IMR-90 (cell line): Measurements from ENCODE around the gene ADORA2A. TPM values are rescaled to one million over a fixed set of nuclear protein-coding genes. Genes with fewer than 3 reads are reported as not detected.

Source experiments
- ATAC-seq: fragments of 200-7000 bp; cut with Tn5 transposase; 2 replicates; pipeline ENCODE4 v1.9.1; 2020; ENCODE audit warnings: low read depth, mild to moderate bottlenecking, moderate library complexity
- BruUV-seq: library from RNA; stranded (reverse); fragments of 400-500 nt; replicated peaks from 2 replicates; lab custom pipeline; 2021; lab: Mats Ljungman, UMichigan
- CTCF ChIA-PET: fragments of 300-600 bp; formaldehyde crosslinking; extraction: SDS; loops from one replicate; lab custom pipeline; 2021; ENCODE audit warnings: antibody characterized with exemption; lab: Yijun Ruan, JAX
- POLR2A ChIA-PET: fragments of 300-600 bp; sonication (Branson Sonifier 250); formaldehyde crosslinking; loops from one replicate; lab custom pipeline; 2022; ENCODE audit warnings: antibody characterized with exemption; ENCODE audit not compliant: unreplicated experiment; lab: Charles Lee
- DNase-seq: peaks from one replicate; pipeline ENCODE4 v3.0.0; 2013
- H2AFZ ChIP-seq: replicated peaks from 2 replicates; pipeline ENCODE3; 2013; ENCODE audit warnings: low read length, mild to moderate bottlenecking; ENCODE audit not compliant: poor library complexity
- H2AK5ac ChIP-seq: 2 replicates; pipeline ENCODE4 v1.6.1; 2013; ENCODE audit warnings: low read depth, low read length, inconsistent platforms
- H2AK9ac ChIP-seq: replicated peaks from 2 replicates; pipeline ENCODE3; 2013; ENCODE audit warnings: mild to moderate bottlenecking, low read depth, low read length, moderate library complexity; ENCODE audit not compliant: poor library complexity
- H2BK120ac ChIP-seq: 2 replicates; pipeline ENCODE4 v1.6.1; 2013; ENCODE audit warnings: low read depth, low read length, inconsistent platforms
- H2BK15ac ChIP-seq: 3 replicates; pipeline ENCODE4 v1.6.1; 2013; ENCODE audit warnings: low read depth, low read length, inconsistent platforms
- H2BK20ac ChIP-seq: 2 replicates; pipeline ENCODE4 v1.6.1; 2013; ENCODE audit warnings: low read depth, mild to moderate bottlenecking, inconsistent platforms, low read length, moderate library complexity
- H2BK5ac ChIP-seq: 2 replicates; pipeline ENCODE4 v1.6.1; 2013; ENCODE audit warnings: mild to moderate bottlenecking, low read depth, low read length, inconsistent platforms; ENCODE audit not compliant: poor library complexity, severe bottlenecking
- H3K14ac ChIP-seq: replicated peaks from 2 replicates; pipeline ENCODE4 v1.6.1; 2013; ENCODE audit warnings: low read depth, low read length, inconsistent platforms
- H3K18ac ChIP-seq: 2 replicates; pipeline ENCODE4 v1.6.1; 2013; ENCODE audit warnings: low read depth, low read length, control low read depth
- H3K23ac ChIP-seq: 2 replicates; pipeline ENCODE4 v1.6.1; 2013; ENCODE audit warnings: low read depth, low read length, inconsistent platforms
- H3K27ac ChIP-seq: 2 replicates; pipeline ENCODE4 v1.5.1; 2013; ENCODE audit warnings: mild to moderate bottlenecking, control low read depth, low read length; ENCODE audit not compliant: insufficient read depth
- H3K27me3 ChIP-seq: 2 replicates; pipeline ENCODE4 v1.6.1; 2013; ENCODE audit warnings: low read length; ENCODE audit not compliant: control insufficient read depth, insufficient read depth
- H3K36me3 ChIP-seq: 2 replicates; pipeline ENCODE4 v1.6.1; 2013; ENCODE audit warnings: low read length, mixed read lengths; ENCODE audit not compliant: control insufficient read depth, insufficient read depth
- H3K4ac ChIP-seq: 2 replicates; pipeline ENCODE4 v1.6.1; 2013; ENCODE audit warnings: low read depth, low read length, inconsistent platforms
- H3K4me1 ChIP-seq: 2 replicates; pipeline ENCODE4 v1.6.1; 2013; ENCODE audit warnings: low read length, mixed read lengths; ENCODE audit not compliant: control insufficient read depth, insufficient read depth
- H3K4me2 ChIP-seq: 2 replicates; pipeline ENCODE4 v1.6.1; 2013; ENCODE audit warnings: low read depth, mild to moderate bottlenecking, control low read depth, low read length, moderate library complexity
- H3K4me3 ChIP-seq: 2 replicates; pipeline ENCODE4 v1.5.1; 2013; ENCODE audit warnings: low read depth, mild to moderate bottlenecking, control low read depth, low read length, moderate library complexity; ENCODE audit not compliant: insufficient read depth
- H3K56ac ChIP-seq: 2 replicates; pipeline ENCODE4 v1.6.1; 2013; ENCODE audit warnings: low read length, inconsistent platforms; ENCODE audit not compliant: insufficient read depth; ENCODE audit errors: extremely low read depth
- H3K79me1 ChIP-seq, 2 experiments: 2 replicates each; pipeline ENCODE4 v1.6.1; 2013; ENCODE audit warnings: low read length in 2 of 2, inconsistent platforms in 1 of 2, low read depth in 1 of 2
- H3K9ac ChIP-seq: 2 replicates; pipeline ENCODE4 v1.6.1; 2013; ENCODE audit warnings: low read depth, low read length, control low read depth
- H3K9me1 ChIP-seq: 2 replicates; pipeline ENCODE4 v1.6.1; 2013; ENCODE audit warnings: low read length, inconsistent platforms; ENCODE audit not compliant: insufficient read depth
- H3K9me3 ChIP-seq: 2 replicates; pipeline ENCODE4 v1.6.1; 2013; ENCODE audit warnings: low read length; ENCODE audit not compliant: control insufficient read depth, insufficient read depth
- H4K20me1 ChIP-seq: 2 replicates; pipeline ENCODE4 v1.6.1; 2013; ENCODE audit warnings: low read length, inconsistent platforms; ENCODE audit not compliant: insufficient read depth
- H4K5ac ChIP-seq: 2 replicates; pipeline ENCODE4 v1.6.1; 2013; ENCODE audit warnings: mild to moderate bottlenecking, low read depth, low read length, control low read depth
- H4K8ac ChIP-seq, 2 experiments: 2 replicates each; pipeline ENCODE4 v1.6.1; 2013; ENCODE audit warnings: low read depth in 2 of 2, low read length in 2 of 2, control low read depth in 1 of 2, inconsistent platforms in 1 of 2
- H4K91ac ChIP-seq: 2 replicates; pipeline ENCODE4 v1.6.1; 2013; ENCODE audit warnings: low read depth, low read length, inconsistent platforms; ENCODE audit not compliant: insufficient read depth
- BHLHE40 ChIP-seq: fragments of 150-350 bp; IDR thresholded peaks from 2 replicates; pipeline ENCODE4 v1.6.1; 2016; ENCODE audit warnings: mild to moderate bottlenecking, low read depth, low read length
- CEBPB ChIP-seq: IDR thresholded peaks from 2 replicates; pipeline ENCODE4 v1.6.1; 2012; ENCODE audit warnings: low read depth, low read length, improper control_type of control experiment
- FOS ChIP-seq: fragments of 150-350 bp; IDR thresholded peaks from 2 replicates; pipeline ENCODE4 v1.6.1; 2016; ENCODE audit warnings: low read depth, low read length
- MAFK ChIP-seq: IDR thresholded peaks from 2 replicates; pipeline ENCODE4 v1.6.1; 2012; ENCODE audit warnings: low read depth, low read length, improper control_type of control experiment
- MXI1 ChIP-seq: IDR thresholded peaks from 2 replicates; pipeline ENCODE4 v1.6.1; 2012; ENCODE audit warnings: low read depth, mild to moderate bottlenecking, low read length, moderate library complexity, borderline replicate concordance
- NFE2L2 ChIP-seq: fragments of 150-350 bp; IDR thresholded peaks from 2 replicates; pipeline ENCODE4 v1.6.1; 2016; ENCODE audit warnings: low read depth, mild to moderate bottlenecking, low read length
- POLR2A ChIP-seq: IDR thresholded peaks from 2 replicates; pipeline ENCODE4 v1.6.1; 2012; ENCODE audit warnings: mild to moderate bottlenecking, low read depth, low read length
- RFX5 ChIP-seq: IDR thresholded peaks from 2 replicates; pipeline ENCODE4 v1.8.0; 2012; ENCODE audit warnings: low read depth, mild to moderate bottlenecking, low read length, moderate library complexity
- SMC3 ChIP-seq: fragments of 150-350 bp; IDR thresholded peaks from 2 replicates; pipeline ENCODE4 v1.6.1; 2016; ENCODE audit warnings: low read depth, mild to moderate bottlenecking, antibody characterized with exemption, low read length, moderate library complexity
- WGBS, 2 experiments: methylation state at CpG; one replicate each; pipeline versions ENCODE4 v1.1.5 to v1.1.7; 2013; ENCODE audit warnings: missing lambda C conversion rate in 2 of 2; ENCODE audit not compliant: insufficient read length in 1 of 2; ENCODE audit errors: extremely low coverage in 2 of 2; 5-methylcytosine and 5-hydroxymethylcytosine counted together
- dilution Hi-C: fragments of 300-500 bp; cut with HindIII; formaldehyde crosslinking; loops from one replicate; pipeline ENCODE4 v1.14.3; 2018; ENCODE audit warnings: low sequenced_read_pairs; ENCODE audit not compliant: unreplicated experiment
- in situ Hi-C: fragments of 300-500 bp; cut with MboI; formaldehyde crosslinking; loops from 3 replicates; pipeline ENCODE4 v1.14.3; 2019; ENCODE audit warnings: low sequenced_read_pairs, inconsistent platforms, mixed read lengths
- intact Hi-C: fragments of 100-400 bp; cut with micrococcal nuclease; formaldehyde crosslinking; loops from 2 replicates; pipeline ENCODE4 v1.10.0; 2022
- polyA plus RNA-seq, 3 experiments: library from polyadenylated mRNA; depleted of rRNA; stranded (reverse); fragments of >200 nt; gene quantifications; 2 replicates each; pipeline ENCODE4 v1.2.3, GENCODE V29; 2012; ENCODE audit warnings: low replicate concordance in 1 of 3
- total RNA-seq: library from RNA; depleted of rRNA; stranded (reverse); fragments of >200 nt; gene quantifications from 2 replicates; pipeline ENCODE4 v1.2.3, GENCODE V29; 2012
- TF ChIP-seq, protein P1 (sequence below): conservative IDR thresholded peaks from 2 replicates; pipeline ENCODE4 v1.5.1; 2012; ENCODE audit warnings: mild to moderate bottlenecking, low read depth, low read length, improper control_type of control experiment
- TF ChIP-seq, protein P2 (sequence below): fragments of 150-350 bp; IDR thresholded peaks from 2 replicates; pipeline ENCODE4 v1.6.1; 2016; ENCODE audit warnings: low read depth, mild to moderate bottlenecking, low read length, moderate library complexity, borderline replicate concordance
- TF ChIP-seq, protein P3 (sequence below): fragments of 150-350 bp; IDR thresholded peaks from 2 replicates; pipeline ENCODE4 v1.6.1; 2017; ENCODE audit warnings: mild to moderate bottlenecking, antibody characterized with exemption, low read length, low read depth

ADORA2A gene
- total and polyA plus RNA-seq, 2 of the 4 experiments (the other 2 are of a cell fraction), result 0.36 to 1.1 TPM

DNA sequence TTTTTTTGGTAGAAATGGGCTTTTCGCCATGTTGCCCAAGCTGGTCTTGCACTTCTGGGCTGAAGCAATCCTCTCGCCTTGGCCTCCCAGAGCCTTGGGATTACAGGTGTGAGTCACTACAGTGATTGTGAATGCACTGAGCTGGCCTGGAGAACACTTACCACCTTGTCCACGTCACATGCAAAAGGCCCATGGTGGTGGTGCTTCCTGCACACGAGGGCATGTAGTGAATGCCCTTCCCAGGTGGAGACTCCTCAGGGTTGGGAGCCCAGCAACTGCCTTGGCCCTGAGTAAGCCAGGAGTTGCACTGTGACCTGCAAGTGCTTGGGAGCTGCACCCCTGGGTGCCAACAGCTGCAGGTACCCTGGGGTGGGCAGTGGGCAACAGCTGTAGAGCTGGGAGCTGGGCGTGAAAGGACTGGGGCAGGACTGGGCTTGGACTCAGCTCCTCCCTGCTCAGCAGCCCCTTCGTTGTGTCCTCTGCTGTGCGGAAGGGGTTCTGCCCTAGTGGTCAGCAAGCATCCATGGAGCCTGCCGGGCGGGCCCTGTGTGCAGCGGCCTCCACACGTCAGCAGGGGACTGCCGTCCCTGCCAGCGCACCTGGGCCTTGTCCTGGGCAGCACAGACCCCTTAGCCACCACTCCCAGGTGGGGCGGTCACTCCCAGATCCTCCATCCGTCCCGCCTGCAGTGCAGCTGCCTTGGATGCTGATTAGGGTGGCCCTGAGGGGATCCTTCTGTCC, 9.3 kb upstream of the ADORA2A start:
- intact Hi-C loops (no loop called here), dilution Hi-C loops (no loop called here), in situ Hi-C loops (loop anchor here (5.0 kb wide), 1 partner anchor 84 kb away; no protein-coding TSS in a partner anchor)
- Histone ChIP-seq H3K27me3 (peaks cover 3% of the 10 kb centered on the region), H4K5ac (no peak overlapping the region), H3K4me3 (no peak overlapping the region), H2BK120ac (no peak overlapping the region), H3K56ac (no peak overlapping the region), H2AK5ac (no peak overlapping the region), H3K9me3 (no peaks in the 10 kb centered on the region), H3K36me3 (peaks cover 12% of the 10 kb centered on the region; the same call in 1 of the 2 replicates), H2AFZ (no peak overlapping the region), H3K23ac (no peak overlapping the region), H3K4me1 (peaks cover 16% of the 10 kb centered on the region), H3K79me1 (peaks cover 0 to 6% of the 10 kb centered on the region in 2 experiments; a peak in 1 of 4 replicates), H3K9ac (no peak overlapping the region), H3K4ac (no peak overlapping the region), H4K91ac (no peak overlapping the region), H4K20me1 (peaks cover 6% of the 10 kb centered on the region), H3K27ac (no peak overlapping the region), H3K18ac (no peak overlapping the region), H2BK15ac (no peak overlapping the region), H2BK5ac (no peak overlapping the region), H2BK20ac (no peak overlapping the region), H3K4me2 (no peak overlapping the region), H3K14ac (no peak overlapping the region), H3K9me1 (peaks cover 15% of the 10 kb centered on the region), H4K8ac (no peak overlapping the region), H2AK9ac (peak overlapping the region; percentile 55)
- TF ChIP-seq BHLHE40, result no peak
- TF ChIP-seq MXI1, result no peak
- no peak for TF ChIP-seq RFX5
- TF ChIP-seq, protein P1, sequence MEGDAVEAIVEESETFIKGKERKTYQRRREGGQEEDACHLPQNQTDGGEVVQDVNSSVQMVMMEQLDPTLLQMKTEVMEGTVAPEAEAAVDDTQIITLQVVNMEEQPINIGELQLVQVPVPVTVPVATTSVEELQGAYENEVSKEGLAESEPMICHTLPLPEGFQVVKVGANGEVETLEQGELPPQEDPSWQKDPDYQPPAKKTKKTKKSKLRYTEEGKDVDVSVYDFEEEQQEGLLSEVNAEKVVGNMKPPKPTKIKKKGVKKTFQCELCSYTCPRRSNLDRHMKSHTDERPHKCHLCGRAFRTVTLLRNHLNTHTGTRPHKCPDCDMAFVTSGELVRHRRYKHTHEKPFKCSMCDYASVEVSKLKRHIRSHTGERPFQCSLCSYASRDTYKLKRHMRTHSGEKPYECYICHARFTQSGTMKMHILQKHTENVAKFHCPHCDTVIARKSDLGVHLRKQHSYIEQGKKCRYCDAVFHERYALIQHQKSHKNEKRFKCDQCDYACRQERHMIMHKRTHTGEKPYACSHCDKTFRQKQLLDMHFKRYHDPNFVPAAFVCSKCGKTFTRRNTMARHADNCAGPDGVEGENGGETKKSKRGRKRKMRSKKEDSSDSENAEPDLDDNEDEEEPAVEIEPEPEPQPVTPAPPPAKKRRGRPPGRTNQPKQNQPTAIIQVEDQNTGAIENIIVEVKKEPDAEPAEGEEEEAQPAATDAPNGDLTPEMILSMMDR, result no peak
- TF ChIP-seq, protein P2, sequence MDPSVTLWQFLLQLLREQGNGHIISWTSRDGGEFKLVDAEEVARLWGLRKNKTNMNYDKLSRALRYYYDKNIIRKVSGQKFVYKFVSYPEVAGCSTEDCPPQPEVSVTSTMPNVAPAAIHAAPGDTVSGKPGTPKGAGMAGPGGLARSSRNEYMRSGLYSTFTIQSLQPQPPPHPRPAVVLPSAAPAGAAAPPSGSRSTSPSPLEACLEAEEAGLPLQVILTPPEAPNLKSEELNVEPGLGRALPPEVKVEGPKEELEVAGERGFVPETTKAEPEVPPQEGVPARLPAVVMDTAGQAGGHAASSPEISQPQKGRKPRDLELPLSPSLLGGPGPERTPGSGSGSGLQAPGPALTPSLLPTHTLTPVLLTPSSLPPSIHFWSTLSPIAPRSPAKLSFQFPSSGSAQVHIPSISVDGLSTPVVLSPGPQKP, result no peak
- TF ChIP-seq POLR2A, result no peak
- TF ChIP-seq CEBPB, result no peak
- no peak for TF ChIP-seq NFE2L2
- TF ChIP-seq MAFK, result no peak
- TF ChIP-seq, protein P3, sequence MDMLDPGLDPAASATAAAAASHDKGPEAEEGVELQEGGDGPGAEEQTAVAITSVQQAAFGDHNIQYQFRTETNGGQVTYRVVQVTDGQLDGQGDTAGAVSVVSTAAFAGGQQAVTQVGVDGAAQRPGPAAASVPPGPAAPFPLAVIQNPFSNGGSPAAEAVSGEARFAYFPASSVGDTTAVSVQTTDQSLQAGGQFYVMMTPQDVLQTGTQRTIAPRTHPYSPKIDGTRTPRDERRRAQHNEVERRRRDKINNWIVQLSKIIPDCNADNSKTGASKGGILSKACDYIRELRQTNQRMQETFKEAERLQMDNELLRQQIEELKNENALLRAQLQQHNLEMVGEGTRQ, result no peak
- no peak for TF ChIP-seq FOS
- no peak for TF ChIP-seq SMC3
- WGBS, 2 experiments, result 93% methylated on average over 6 of the region's 16 CpGs; no CpG with 5 or more reads in 1 of the 2 experiments
- DNase-seq, result peak; percentile 46
- no TSS peak for BruUV-seq
- no peak for ATAC-seq
- ChIA-PET CTCF (no interaction called here), POLR2A (interaction anchor here (0.5 kb wide), 1 partner anchor 309 kb away, joined by 3 read pairs; no protein-coding TSS in a partner anchor)
